Measurements from ENCODE around the gene GOLGB1.
"Not testable (repeated sequence)": the region's sequence is repeated elsewhere in the genome, so short reads cannot be mapped to it uniquely, and the experiment has no call there.

The GOLGB1 gene

DNA sequence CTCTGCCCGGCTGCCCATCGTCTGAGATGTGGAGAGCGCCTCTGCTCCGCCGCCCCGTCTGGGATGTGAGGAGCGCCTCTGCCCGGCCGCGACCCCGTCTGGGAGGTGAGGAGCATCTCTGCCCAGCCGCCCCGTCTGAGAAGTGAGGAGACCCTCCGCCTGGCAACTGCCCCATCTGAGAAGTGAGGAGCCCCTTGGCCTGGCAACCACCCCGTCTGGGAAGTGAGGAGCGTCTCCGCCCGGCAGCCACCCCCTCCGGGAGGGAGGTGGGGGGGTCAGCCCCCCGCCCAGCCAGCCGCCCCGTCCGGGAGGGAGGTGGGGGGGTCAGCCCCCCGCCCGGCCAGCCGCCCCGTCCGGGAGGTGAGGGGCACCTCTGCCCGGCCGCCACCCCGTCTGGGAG, 60.8 kb downstream of the GOLGB1 start:
- DNase-seq (ENCODE audit: low read depth) = not testable (repeated sequence)

DNA sequence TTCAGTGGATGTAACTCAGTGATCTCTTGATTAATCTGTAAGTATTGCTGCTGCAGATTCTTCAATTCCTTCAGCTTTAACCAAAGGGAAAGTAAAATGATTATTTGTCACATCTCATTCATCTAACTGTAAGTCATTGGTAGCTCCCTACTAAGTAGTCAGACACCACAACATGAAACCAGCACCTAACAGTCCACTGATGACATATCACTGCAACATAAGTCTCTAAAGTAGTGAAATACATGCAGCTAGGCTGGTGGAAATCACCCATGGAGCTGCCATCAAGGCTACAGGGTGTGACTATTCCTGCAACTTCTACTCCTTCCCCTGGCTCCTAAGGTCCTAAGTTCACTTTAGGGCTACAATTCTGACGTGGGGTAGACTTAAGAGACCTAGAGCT, 67.7 kb downstream of the GOLGB1 start:
- DNase-seq (ENCODE audit: low read depth) = no peak

DNA sequence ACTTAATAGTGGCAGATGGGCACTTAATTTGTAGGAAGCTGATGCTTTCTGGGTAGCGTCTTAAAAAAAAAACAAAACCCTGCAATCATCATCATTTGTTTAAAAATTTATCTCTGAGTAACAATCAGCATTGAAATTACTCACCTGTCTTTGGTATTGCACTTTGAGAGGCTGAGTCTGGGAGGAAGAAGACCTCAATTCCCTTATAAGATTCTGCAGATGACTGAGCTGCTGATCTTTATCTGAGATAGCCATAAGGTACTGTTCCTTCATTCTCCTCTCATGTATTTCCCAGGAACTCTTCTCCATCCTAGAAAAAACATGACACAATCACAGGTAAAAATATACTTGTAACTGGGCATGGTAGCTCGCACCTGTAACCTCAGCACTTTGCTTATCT, 72.4 kb downstream of the GOLGB1 start:
- no peak for DNase-seq (ENCODE audit: low read depth)

DNA sequence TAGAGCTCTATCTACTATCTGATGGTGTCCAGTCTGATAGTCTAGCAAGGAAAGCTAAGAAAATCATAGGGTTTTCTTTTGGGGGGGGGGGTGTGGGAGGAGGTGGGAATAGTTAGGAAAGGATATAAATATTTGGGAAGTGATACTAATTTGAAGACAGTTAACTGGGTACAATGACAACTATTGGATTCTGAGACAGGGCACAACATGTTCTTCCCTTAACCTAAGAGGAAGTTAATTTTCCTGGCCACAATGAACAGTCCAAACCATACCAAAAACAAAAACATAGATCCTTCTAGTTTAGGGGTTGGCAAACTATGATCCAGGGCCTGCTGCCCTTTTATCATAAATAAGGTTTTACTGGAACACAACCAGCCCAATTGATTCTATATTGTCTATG, 78.9 kb downstream of the GOLGB1 start:
- DNase-seq (ENCODE audit: low read depth) = no peak

DNA sequence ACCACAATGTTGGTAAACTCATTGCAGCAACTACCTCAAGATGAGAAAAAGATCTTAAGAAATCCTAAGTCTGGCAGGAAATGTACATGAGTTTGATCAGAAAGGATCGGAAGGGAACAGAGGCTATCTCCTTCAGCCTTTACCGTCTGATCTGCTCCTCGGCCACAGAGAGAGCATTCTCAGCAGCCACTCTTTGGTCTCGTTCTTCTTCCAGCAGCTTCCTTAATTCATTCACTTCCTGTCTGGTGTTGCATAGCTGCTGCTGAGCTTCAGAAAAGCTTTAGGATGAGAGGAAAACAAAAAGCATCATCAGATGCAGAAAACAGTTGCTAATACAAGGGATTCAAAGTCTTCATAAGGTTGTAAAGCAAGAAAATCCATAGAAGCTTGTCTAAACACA, 82.2 kb downstream of the GOLGB1 start:
- no peak for DNase-seq (ENCODE audit: low read depth)

DNA sequence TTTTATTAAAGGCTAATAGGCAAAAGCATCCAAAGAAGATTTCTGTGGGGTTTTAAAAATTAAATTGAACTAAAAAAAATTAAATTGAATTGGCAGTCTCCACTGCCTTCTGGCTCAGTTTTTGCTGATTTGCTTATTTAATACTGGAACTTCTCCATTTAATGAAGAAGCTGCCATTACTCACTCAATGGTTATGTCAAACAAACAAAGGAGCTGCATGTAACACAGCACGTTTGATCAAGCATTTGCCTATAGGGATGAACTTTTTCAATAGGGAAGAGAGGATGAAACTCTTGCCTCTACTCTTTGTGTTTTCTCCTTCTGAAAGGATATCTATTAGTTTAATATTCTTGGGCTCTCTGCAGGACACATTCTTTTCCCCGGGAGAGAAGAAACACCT, 84.1 kb downstream of the GOLGB1 start:
- DNase-seq (ENCODE audit: low read depth) = no peak

DNA sequence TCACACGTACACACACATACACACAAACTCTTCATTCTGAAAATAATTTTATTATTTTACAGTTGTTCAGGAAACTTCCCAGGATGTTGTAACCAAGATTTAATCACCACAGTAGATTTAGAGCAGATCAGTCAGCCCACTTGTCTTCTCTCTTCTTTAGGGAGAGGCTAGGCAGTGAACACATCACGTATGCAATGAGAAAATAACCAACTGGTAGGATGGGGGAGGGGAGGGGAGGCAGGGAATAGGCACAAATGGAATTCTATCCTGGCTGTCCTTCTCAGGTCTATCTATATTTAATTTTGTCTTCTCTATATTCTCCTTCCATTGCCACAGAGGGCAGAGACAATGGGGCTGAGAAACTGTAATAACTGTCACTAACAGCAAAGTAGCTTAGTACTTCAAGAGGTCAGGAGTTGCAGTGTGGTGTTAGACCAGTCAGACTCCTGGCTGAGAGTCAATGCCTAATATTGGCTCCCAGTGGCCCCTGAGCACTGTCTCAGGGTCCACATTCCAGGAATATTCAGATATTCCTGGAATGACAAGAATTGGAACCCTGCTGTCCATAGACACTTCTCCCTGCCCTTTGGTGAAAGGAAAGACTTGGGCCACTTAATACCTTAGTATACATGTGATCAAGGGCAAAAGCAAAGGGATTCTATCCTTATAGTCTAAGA, 86.2 kb downstream of the GOLGB1 start:
- no peak for DNase-seq (ENCODE audit: low read depth)

DNA sequence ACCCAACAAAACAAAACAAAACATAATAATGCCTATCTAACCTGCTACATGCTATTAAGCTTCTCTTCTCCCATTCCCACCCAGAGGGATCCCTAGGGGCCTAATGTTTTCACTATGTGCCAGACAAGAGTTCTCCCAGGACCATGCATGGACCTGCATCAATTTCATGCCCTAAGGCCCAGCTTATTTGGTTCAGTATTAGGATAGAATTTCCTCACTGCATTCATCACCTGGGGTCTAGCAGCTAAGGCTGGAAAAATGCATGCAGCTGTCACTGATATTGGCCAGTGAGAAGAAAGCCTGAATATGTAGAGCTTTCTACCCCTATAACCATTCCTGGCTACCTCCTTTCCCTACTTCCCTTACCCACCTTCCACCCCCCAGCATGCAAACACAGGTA, 86.8 kb downstream of the GOLGB1 start:
- DNase-seq (ENCODE audit: low read depth) = no peak

DNA sequence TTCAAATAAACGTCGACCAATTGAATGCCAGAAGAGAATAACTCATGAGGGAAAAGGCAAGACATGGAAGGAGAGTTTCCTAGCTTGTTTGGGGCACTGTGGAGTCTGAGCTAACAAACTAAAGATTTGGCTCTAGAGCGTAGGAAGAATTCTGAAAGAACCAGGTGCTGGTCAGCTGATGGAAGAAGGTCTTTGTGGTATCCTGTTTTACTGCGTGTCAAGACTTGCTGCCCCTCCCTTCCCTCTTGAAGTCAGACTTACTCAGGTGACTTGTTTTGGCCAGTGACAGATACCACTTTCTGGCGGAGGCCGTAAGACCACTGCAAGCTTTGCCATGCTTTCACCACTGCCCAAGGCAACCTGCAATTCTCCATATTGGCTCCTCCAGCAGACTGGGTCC, 88.2 kb downstream of the GOLGB1 start:
- DNase-seq (ENCODE audit: low read depth) = no peak

DNA sequence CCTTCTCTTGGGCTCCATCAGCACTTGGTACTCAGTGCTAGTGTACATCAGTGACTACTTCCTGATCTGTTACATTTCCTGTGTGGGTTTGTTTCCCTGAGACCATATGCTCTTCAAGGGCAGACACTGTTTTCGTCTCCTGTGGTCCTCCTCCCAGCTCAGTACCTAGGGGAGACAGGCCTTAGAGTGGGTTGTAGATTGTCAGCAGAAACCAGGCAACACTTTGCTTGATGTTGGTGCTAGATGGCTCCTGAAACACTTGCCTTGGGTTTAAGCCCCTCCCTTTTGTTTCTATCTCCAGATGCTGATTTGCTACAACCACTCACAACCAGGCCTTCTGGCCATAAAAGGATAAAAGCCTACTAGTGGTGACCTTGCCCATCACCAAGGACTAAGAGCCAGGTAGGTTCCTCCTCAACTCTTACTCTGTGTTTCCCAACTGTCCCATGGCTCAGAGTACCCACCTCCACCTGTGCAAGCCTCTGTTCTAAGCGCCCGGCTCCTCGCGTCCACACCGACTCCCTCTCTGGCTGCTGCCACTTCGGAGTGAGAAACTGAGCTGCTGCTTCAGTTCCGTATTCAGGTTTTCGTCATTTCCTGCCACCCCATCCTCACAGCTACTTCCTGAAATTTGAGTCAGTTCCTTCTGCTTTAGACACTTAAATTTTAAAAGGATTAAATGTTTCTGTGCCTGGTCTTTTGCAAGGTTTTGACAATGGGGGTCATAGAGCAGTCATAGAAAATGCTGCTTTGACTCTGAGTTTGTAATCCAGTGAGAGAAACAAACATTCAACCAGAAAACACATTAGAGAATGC, 89.0 kb downstream of the GOLGB1 start, which contains the start of gene HCLS1:
Gene HCLS1, minus strand, starts transcription at position 548 of the 816 bp plus-strand sequence. CDS start 2,556 bp downstream, outside the sequence.
- DNase-seq (ENCODE audit: low read depth) = peak; percentile 41

DNA sequence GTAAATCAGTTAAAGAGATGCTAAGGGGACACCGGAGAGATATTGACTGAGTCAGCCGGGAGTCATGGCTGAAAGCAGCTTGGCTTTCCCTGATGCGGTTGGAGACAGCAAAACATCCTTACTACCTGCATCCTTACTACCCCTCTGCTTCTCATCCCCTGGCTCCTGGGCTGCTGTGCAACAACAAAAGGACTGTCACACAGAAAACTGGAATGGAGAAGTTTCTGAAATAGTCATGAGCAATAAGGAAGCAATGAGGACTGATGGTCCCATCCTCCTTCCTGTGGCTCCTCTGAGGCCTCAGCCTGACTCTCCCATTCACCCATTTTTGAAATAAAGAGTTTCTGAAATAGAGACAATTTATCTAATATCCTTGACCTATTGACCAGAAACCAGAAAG, 90.0 kb downstream of the GOLGB1 start:
- DNase-seq (ENCODE audit: low read depth) = peak; percentile 4

DNA sequence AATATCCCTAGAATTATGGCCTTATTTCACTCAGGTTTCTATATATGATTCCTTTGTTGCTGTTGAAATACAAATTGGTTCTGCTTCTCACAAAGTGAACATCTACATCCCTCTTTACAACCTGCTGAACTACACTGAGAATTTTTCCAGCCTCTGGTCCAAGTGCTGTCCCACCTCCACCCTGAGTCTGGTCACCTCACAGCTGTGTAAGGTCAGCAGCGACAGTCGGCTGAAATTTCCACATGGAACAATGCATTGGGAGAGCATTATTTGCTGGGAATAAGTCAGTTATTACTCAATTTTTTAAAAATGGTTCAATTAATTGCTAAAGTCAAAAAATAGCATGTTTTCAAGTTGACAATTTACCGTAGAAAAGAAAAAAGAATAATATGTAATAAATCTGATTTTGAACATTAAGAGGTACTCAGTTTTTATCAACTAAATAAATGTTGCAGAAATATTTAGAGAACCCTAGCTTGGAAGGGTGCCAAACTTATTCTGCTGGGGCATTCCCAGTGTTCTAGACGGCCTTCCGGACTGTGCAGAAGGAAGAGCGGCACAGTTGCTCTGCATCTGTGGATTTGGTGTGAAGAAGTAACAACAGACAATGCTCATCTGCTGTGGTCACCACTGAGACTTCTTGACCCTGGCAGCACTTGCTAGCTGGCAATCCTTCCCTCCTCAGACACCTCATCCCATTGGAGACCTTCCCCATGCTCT, 90.7 kb downstream of the GOLGB1 start:
- no peak for DNase-seq (ENCODE audit: low read depth)

DNA sequence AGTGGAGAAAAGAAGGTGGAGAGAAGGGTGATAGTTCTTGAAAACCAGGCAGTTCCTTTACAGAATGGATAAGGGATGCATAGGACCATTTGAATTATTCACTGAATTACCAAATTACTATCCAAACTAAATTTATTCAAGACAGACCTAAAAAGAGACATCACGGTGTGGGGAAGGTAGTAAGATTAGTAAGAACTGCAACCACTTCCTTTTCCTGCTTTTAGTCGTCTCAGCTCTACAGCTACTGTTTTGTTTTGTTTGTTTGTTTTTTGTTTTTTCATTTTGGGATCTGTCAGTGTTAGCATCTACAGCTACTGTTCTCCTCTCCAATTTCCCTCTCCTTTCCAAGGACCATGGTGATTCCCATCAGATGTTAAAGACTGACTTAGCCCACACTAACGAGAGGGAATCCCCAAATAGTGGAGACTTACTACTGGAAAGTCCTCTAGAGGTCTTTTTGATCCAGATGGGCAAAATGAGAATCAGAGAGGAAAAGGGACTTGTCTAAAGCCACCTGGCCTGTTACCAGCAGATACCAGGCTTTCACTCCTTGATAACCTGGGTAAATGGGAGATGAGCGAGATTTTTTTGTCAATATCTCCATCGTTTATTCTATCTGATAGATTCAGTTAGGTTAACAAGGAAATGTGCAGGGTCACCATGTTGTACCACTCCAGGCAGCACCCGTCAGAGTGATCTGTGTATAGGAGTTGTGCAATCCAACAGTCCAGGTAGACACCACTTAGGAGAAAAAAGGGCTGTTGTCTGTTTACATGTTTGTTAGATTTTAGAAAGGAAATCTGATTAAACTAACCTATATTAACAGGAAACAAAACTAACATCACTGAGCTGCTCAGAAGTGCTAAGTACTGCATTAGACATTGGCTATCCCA, 94.8 kb downstream of the GOLGB1 start:
- no peak for DNase-seq (ENCODE audit: low read depth)

DNA sequence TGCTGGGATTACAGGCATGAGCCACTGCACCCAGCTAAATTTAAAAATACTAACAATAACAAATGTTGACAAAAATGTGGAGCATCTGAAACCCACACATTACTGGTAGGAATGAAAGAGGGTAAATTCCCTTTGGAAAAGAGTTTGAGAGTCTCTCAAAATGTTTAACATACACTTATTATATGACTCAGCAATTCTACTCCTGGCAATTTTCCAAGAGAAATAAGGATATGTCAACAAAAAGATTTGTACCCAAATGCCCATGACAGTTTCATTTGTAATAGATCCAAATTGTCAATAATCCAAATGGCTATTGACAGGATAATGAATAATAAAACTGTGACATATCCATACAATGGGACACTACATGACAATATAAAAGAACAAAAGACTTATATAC, 97.9 kb downstream of the GOLGB1 start:
- DNase-seq (ENCODE audit: low read depth) = peak; percentile 27

DNA sequence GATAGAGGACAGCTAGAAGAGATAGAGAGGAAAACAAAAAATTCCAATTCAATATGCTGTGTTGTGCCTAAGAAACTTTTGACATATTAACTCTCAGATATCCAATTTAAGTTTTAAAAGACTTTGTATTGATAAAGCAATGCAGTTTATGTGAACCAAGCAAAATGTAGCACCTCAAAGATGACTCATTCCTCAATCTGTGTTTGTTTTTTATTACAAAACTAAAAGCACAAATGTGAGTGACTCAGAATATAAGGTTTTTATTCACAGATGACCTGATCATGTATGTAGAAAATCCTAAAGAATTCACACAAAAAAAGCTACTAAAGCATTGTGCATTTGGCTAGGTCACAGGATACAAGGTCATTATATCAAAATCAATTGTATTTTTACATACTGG, 99.9 kb downstream of the GOLGB1 start:
- peak; percentile 57 for DNase-seq (ENCODE audit: low read depth)

DNA sequence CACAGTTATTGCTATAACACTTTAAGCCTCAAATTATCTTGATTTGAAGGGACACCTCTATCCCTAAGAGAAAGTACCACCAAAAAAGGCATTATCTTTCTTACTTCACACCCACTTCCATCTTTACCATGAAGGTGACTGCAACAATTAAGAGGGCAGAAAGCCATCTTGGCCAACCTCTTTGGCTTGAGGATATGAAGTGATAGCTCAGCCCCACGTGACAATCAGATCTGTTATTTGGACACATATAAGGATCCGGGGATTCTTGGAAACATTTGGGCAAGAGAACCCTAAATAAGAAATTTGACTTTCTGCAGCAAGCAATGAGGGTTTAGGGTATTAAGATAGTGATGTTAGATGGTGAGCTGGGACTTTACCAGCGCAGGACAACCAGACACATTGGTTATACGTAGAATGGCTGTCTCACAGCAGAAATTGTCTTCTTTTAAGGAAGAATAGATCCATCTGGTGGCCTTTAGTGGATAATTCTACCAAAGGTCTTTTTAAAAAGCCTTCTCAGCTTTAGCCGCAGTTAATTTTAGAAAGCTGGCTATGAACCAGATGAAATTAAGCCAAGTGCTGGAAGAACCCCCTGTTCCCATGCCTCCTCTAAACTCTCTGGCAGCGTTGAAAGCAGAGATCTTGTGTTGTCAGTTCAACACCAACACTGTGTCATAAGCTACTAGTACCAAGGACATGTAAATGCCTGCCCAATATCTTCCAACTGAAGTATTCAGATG, 101.2 kb downstream of the GOLGB1 start:
- DNase-seq (ENCODE audit: low read depth) = no peak

DNA sequence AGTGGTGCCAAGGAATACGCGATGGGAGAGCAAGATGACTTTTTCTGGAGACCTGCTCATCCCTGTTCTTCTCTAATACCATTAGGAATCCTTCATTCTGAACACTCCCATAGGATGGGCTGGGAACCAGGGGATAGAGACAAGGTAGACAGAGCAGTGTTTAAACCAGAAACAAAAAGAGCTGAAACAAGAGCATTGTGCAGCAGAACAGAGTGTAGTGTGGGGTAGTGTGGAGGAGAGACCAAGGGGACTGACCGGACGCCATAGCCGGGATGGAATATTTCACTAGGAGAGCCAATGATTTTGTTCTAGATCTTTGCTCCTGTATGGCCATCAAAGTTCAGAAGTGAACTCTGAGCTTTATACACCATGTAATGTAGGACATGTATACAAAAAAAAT, 104.5 kb downstream of the GOLGB1 start:
- no peak for DNase-seq (ENCODE audit: low read depth)

DNA sequence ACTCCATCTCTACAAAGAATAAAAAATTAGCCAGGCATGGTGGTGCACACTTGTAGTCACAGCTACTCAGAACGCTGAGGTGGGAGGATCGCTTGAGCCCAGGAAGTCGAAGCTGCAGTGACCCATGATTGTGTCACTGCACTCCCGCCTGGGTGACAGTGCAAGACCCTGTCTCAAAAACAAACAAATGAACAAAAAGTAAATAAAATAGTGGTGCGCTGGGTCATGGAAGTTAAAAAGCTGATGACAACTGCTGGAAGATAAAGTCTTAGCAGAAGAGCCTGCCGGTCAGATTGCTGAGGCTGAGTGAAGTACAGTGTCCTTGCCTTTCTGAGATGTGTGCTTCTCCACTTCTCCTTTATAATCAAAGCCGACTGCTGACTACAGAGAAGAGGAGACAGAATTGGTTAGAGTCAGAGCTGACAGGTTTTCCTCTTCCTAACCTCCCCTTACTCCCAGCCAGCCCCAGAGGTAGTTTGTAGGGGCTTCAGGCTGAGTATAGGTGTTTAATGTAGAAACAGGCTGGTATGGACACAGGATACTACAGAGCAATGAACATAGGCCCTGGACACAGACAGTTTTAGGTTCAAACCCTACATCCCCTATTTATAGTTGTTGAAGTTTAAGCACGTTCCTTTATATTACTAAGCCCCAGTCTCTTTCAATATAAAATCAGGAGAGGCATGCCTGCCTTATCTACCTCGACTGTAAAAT, 106.8 kb downstream of the GOLGB1 start:
- no peak for DNase-seq (ENCODE audit: low read depth)

DNA sequence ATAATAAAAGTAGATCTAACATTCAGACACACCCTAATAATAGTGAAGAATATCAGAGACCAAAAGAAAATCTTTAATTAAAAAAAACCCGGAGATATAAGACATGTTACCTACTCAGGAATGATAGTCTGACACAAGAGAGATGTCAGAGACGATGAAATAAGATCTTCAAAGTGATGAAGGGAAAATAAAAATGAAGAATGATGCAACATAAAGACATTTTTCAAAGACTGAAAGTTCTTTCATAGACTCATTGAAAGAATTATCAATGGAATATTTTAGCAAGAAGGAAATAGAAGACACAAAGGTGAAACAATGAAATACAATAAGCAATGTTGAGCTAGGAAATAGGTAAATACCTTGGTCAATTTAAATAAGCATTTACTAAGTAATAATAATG, 108.4 kb downstream of the GOLGB1 start:
- no peak for DNase-seq (ENCODE audit: low read depth)

DNA sequence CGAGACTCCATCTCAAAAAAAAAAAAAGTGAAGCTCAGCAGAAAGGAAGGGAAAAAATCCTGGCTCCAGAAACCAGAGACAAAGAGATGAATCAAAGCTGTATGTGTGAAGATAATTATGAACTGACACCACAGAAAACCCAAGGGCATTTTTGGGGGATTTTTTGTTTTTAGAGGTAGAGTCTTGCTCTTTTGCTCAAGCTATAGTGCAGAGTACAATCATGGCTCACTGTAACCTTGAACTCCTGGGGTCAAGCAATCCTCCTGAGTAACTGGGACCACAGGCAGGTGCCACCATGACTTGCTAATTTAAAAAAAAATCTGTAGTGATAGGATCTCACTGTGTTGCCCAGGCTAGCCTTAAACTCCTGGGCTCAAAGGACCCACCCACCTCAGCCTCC, 111.6 kb downstream of the GOLGB1 start:
- DNase-seq (ENCODE audit: low read depth) = no peak

DNA sequence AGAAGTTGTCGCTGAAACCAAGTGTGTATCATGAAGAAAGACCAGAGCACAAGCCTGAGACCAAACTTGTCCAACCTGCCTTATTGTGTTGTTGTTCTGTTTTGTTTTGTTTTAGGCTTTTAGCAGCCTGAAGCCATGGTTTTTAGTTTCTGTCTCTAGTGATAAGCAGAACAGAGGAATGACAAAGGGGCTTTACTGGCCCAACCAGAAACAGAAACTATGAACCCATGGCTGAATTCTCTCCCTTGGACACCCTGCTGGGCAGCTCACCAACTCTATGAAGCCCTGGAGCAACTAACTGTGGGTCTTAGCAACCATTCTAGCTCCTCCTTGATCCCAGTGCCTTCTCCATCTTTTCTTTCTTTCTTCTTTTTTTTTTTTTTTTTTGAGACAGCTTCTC, 119.2 kb downstream of the GOLGB1 start:
- DNase-seq (ENCODE audit: low read depth) = no peak
